ENCODE results near the gene RAPGEF6.

RAPGEF6 gene

GRCh38 chr5:131677115-131677514 lies 42.1 kb upstream of the RAPGEF6 start:
- Histone ChIP-seq H3K4me3 (replicated peaks; ENCODE audit: low read depth, low read length) (no peak overlapping the region), H3K27me3 (replicated peaks; ENCODE audit: control insufficient read depth, insufficient read depth, low read length) (no peaks in the 10 kb centered on the region), H3K36me3 (ENCODE audit: control insufficient read depth, insufficient read depth, low read length) (peaks cover 2% of the 10 kb centered on the region)
- TF ChIP-seq CTCF (IDR thresholded peaks at IDR 0.05; ENCODE audit: insufficient read depth, low read length, poor library complexity, severe bottlenecking), result no peak
- DNase-seq (ENCODE audit: extremely low read depth, insufficient read length), result no peak

GRCh38 chr5:131672776-131673175 lies 37.7 kb upstream of the RAPGEF6 start:
- Histone ChIP-seq H3K36me3 (ENCODE audit: control insufficient read depth, insufficient read depth, low read length) (peaks cover 3% of the 10 kb centered on the region), H3K27me3 (replicated peaks; ENCODE audit: control insufficient read depth, insufficient read depth, low read length) (no peaks in the 10 kb centered on the region), H3K4me3 (replicated peaks; ENCODE audit: low read depth, low read length) (no peak overlapping the region)
- TF ChIP-seq CTCF (IDR thresholded peaks at IDR 0.05; ENCODE audit: insufficient read depth, low read length, poor library complexity, severe bottlenecking), result no peak
- DNase-seq (ENCODE audit: extremely low read depth, insufficient read length), result peak; percentile 18

- no peak for TF ChIP-seq CTCF (IDR thresholded peaks at IDR 0.05; ENCODE audit: insufficient read depth, low read length, poor library complexity, severe bottlenecking)
- DNase-seq (ENCODE audit: extremely low read depth, insufficient read length), result no peak
- no peak overlapping the region for H3K4me3 ChIP-seq (replicated peaks; ENCODE audit: low read depth, low read length)
- H3K27me3 ChIP-seq (replicated peaks; ENCODE audit: control insufficient read depth, insufficient read depth, low read length), result no peaks in the 10 kb centered on the region
- H3K36me3 ChIP-seq (ENCODE audit: control insufficient read depth, insufficient read depth, low read length), result peaks cover 3% of the 10 kb centered on the region
These were observed 37.1 kb upstream of the RAPGEF6 start for GRCh38 chr5:131671994-131672655.

- H3K27me3 ChIP-seq (replicated peaks; ENCODE audit: control insufficient read depth, insufficient read depth, low read length), result no peaks in the 10 kb centered on the region
- no peak for DNase-seq (ENCODE audit: extremely low read depth, insufficient read length)
- no peak overlapping the region for H3K4me3 ChIP-seq (replicated peaks; ENCODE audit: low read depth, low read length)
- peaks cover 3% of the 10 kb centered on the region for H3K36me3 ChIP-seq (ENCODE audit: control insufficient read depth, insufficient read depth, low read length)
- TF ChIP-seq CTCF (IDR thresholded peaks at IDR 0.05; ENCODE audit: insufficient read depth, low read length, poor library complexity, severe bottlenecking), result no peak
These were observed 36.4 kb upstream of the RAPGEF6 start for GRCh38 chr5:131671409-131671808.

- DNase-seq (ENCODE audit: extremely low read depth, insufficient read length), result no peak
- Histone ChIP-seq H3K27me3 (replicated peaks; ENCODE audit: control insufficient read depth, insufficient read depth, low read length) (no peaks in the 10 kb centered on the region), H3K4me3 (replicated peaks; ENCODE audit: low read depth, low read length) (no peak overlapping the region), H3K36me3 (ENCODE audit: control insufficient read depth, insufficient read depth, low read length) (peaks cover 4% of the 10 kb centered on the region)
- no peak for TF ChIP-seq CTCF (IDR thresholded peaks at IDR 0.05; ENCODE audit: insufficient read depth, low read length, poor library complexity, severe bottlenecking)
These were observed 29.9 kb upstream of the RAPGEF6 start for GRCh38 chr5:131664929-131665328.

GRCh38 chr5:131661933-131662332 lies 26.9 kb upstream of the RAPGEF6 start:
- no peak overlapping the region for H3K4me3 ChIP-seq (replicated peaks; ENCODE audit: low read depth, low read length)
- TF ChIP-seq CTCF (IDR thresholded peaks at IDR 0.05; ENCODE audit: insufficient read depth, low read length, poor library complexity, severe bottlenecking), result no peak
- peaks cover 8% of the 10 kb centered on the region for H3K36me3 ChIP-seq (ENCODE audit: control insufficient read depth, insufficient read depth, low read length)
- DNase-seq (ENCODE audit: extremely low read depth, insufficient read length), result no peak
- no peaks in the 10 kb centered on the region for H3K27me3 ChIP-seq (replicated peaks; ENCODE audit: control insufficient read depth, insufficient read depth, low read length)
